HCT116 (cell line): ENCODE measurements around the gene FGGY. TPM values are rescaled to one million over a fixed set of nuclear protein-coding genes. Genes with fewer than 3 reads are reported as not detected.

Source experiments
- ATAC-seq: fragments of 200-7000 bp; cut with Tn5 transposase; 2 replicates; pipeline ENCODE4 v1.9.1; 2020; ENCODE audit warnings: mild to moderate bottlenecking, moderate library complexity
- BruUV-seq: library from RNA; stranded (reverse); fragments of 400-500 nt; replicated peaks from 2 replicates; lab custom pipeline; 2021; lab: Mats Ljungman, UMichigan
- CTCF ChIA-PET: fragments of 300-600 bp; sonication (Branson Sonifier 250); formaldehyde crosslinking; loops from one replicate; lab custom pipeline; 2021; ENCODE audit warnings: antibody characterized with exemption; lab: Charles Lee
- POLR2A ChIA-PET: fragments of 300-600, 350-600 bp; sonication (Branson Sonifier 250); formaldehyde crosslinking; loops from one replicate; lab custom pipeline; 2021; ENCODE audit warnings: antibody characterized with exemption; lab: Charles Lee
- RAD21 ChIA-PET, 2 experiments: fragments of 300-600 bp; sonication (Branson Sonifier 250); formaldehyde crosslinking; loops; one replicate each; lab custom pipeline; 2023; ENCODE audit warnings: low total read pairs in 2 of 2; ENCODE audit not compliant: uncharacterized antibody in 2 of 2, unreplicated experiment in 2 of 2, low non-redundant PET in 1 of 2; lab: Charles Lee
- DNase-seq: peaks from one replicate; pipeline ENCODE4 v3.0.0-alpha.2; 2010; ENCODE audit warnings: low read depth, low spot score
- H2AFZ ChIP-seq: fragments of 200-600 bp; shearing (Covaris generic), sonication (generic); 2 replicates; pipeline ENCODE4 v1.6.1; 2017; ENCODE audit warnings: low read depth, mixed run types, mixed read lengths, antibody characterized with exemption, low read length; ENCODE audit not compliant: poor library complexity, severe bottlenecking
- H3K27ac ChIP-seq: 2 replicates; pipeline ENCODE4 v1.5.1; 2012; ENCODE audit warnings: low read depth, low read length
- H3K27me3 ChIP-seq: fragments of 200-600 bp; sonication (generic); 2 replicates; pipeline ENCODE4 v1.6.1; 2016; ENCODE audit warnings: mixed run types, low read length, mixed read lengths; ENCODE audit not compliant: insufficient read depth
- H3K36me3 ChIP-seq, 2 experiments: fragments of 200-500 bp in 1 of 2; fragments of 200-600 bp in 1 of 2; sonication (Bioruptor generic) in 1 of 2; sonication (generic) in 1 of 2; 2 replicates each; pipeline versions ENCODE4 v1.5.1 to v1.6.1; 2014 to 2016; ENCODE audit warnings: low read length in 2 of 2, inconsistent platforms in 1 of 2, mixed read lengths in 1 of 2, mixed run types in 1 of 2; ENCODE audit not compliant: insufficient read depth in 2 of 2, control insufficient read depth in 1 of 2
- H3K4me1 ChIP-seq, 2 experiments: fragments of 200-600 bp in 1 of 2; sonication (generic) in 1 of 2; 2 replicates each; pipeline versions ENCODE4 v1.5.1 to v1.6.1; 2012 to 2017; ENCODE audit warnings: low read length in 2 of 2, inconsistent platforms in 1 of 2, mild to moderate bottlenecking in 1 of 2, mixed read lengths in 1 of 2, mixed run types in 1 of 2, moderate library complexity in 1 of 2; ENCODE audit not compliant: insufficient read depth in 2 of 2, control insufficient read depth in 1 of 2
- H3K4me2 ChIP-seq: fragments of 200-600 bp; sonication (generic); 2 replicates; pipeline ENCODE4 v1.6.1; 2017; ENCODE audit warnings: mixed run types, low read length, mixed read lengths
- H3K4me3 ChIP-seq, 2 experiments: fragments of 200-600 bp in 1 of 2; sonication (generic) in 1 of 2; replicated peaks in 1 of 2; 2 replicates each; pipeline ENCODE4 v1.5.1; 2011 to 2016; ENCODE audit warnings: low read length in 2 of 2, control low read depth in 1 of 2, low read depth in 1 of 2, mild to moderate bottlenecking in 1 of 2, mixed read lengths in 1 of 2, mixed run types in 1 of 2
- H3K79me2 ChIP-seq: fragments of 200-600 bp; sonication (generic); 2 replicates; pipeline ENCODE4 v1.6.1; 2017; ENCODE audit warnings: mild to moderate bottlenecking, mixed run types, low read length, moderate library complexity, mixed read lengths; ENCODE audit not compliant: insufficient read depth
- H3K9ac ChIP-seq: fragments of 200-600 bp; sonication (generic); 2 replicates; pipeline ENCODE4 v1.6.1; 2016; ENCODE audit warnings: low read length, mixed read lengths
- H3K9me2 ChIP-seq: fragments of 200-600 bp; sonication (generic), shearing (Covaris generic); 2 replicates; pipeline ENCODE4 v1.6.1; 2017; ENCODE audit warnings: mixed run types, mild to moderate bottlenecking, moderate library complexity; ENCODE audit not compliant: insufficient read depth
- H3K9me3 ChIP-seq, 2 experiments: fragments of 200-500 bp in 1 of 2; fragments of 200-600 bp in 1 of 2; sonication (Bioruptor generic) in 1 of 2; sonication (generic) in 1 of 2; 2 replicates each; pipeline ENCODE4 v1.6.1; 2014 to 2017; ENCODE audit warnings: low read length in 2 of 2, mixed read lengths in 2 of 2, inconsistent platforms in 1 of 2, low read depth in 1 of 2, mild to moderate bottlenecking in 1 of 2, mixed run types in 1 of 2, moderate library complexity in 1 of 2; ENCODE audit not compliant: control insufficient read depth in 1 of 2, insufficient read depth in 1 of 2
- H4K20me1 ChIP-seq: fragments of 200-600 bp; sonication (generic), shearing (Covaris generic); 2 replicates; pipeline ENCODE4 v1.6.1; 2017; ENCODE audit warnings: mixed run types, mild to moderate bottlenecking, moderate library complexity; ENCODE audit not compliant: insufficient read depth
- CTCF ChIP-seq, 3 experiments: fragments of 200-600 bp in 1 of 3; sonication (generic) in 1 of 3; IDR thresholded peaks in 2 of 3; conservative IDR thresholded peaks in 1 of 3; 2 replicates each; pipeline ENCODE4 v1.5.1; 2012 to 2017; ENCODE audit warnings: low read depth in 2 of 3, low read length in 2 of 3, antibody characterized with exemption in 1 of 3, borderline replicate concordance in 1 of 3, control low read depth in 1 of 3, mild to moderate bottlenecking in 1 of 3, mixed read lengths in 1 of 3, mixed run types in 1 of 3, moderate library complexity in 1 of 3; ENCODE audit not compliant: insufficient read depth in 1 of 3
- ELF1 ChIP-seq: IDR thresholded peaks from 2 replicates; pipeline ENCODE4 v1.6.1; 2012; ENCODE audit warnings: low read depth, borderline replicate concordance
- EZH2phosphoT487 ChIP-seq: fragments of 200-600 bp; IDR thresholded peaks from 2 replicates; pipeline ENCODE4 v1.6.1; 2018; ENCODE audit warnings: antibody characterized with exemption, borderline replicate concordance
- FOSL1 ChIP-seq: IDR thresholded peaks from 2 replicates; pipeline ENCODE4 v1.6.1; 2012; ENCODE audit warnings: low read depth
- POLR2A ChIP-seq: IDR thresholded peaks from 2 replicates; pipeline ENCODE4 v1.7.0; 2011; ENCODE audit warnings: borderline replicate concordance; ENCODE audit not compliant: insufficient read depth, insufficient read length; ENCODE audit errors: extremely low read depth
- RAD21 ChIP-seq: IDR thresholded peaks from 2 replicates; pipeline ENCODE4 v1.6.1; 2012; ENCODE audit warnings: low read depth, mild to moderate bottlenecking
- REST ChIP-seq: IDR thresholded peaks from 2 replicates; pipeline ENCODE4 v1.6.1; 2012; ENCODE audit warnings: low read depth
- SIN3A ChIP-seq: IDR thresholded peaks from 2 replicates; pipeline ENCODE4 v1.6.1; 2012; ENCODE audit warnings: low read depth
- YY1 ChIP-seq: IDR thresholded peaks from 2 replicates; pipeline ENCODE4 v1.6.1; 2011; ENCODE audit warnings: low read length, low read depth, moderate library complexity, mild to moderate bottlenecking; ENCODE audit not compliant: insufficient replicate concordance; ENCODE audit errors: extremely low read depth
- ZNF274 ChIP-seq: fragments of 200-500 bp; sonication (Bioruptor generic); IDR thresholded peaks from 2 replicates; pipeline ENCODE4 v1.6.1; 2014; ENCODE audit warnings: mild to moderate bottlenecking, low read depth, low read length, inconsistent platforms
- intact Hi-C: fragments of 100-400 bp; cut with micrococcal nuclease; formaldehyde crosslinking; loops from 2 replicates; pipeline ENCODE4 v1.10.0; 2022
- total RNA-seq: library from RNA; stranded (reverse); gene quantifications from one replicate; pipeline ENCODE4 v1.2.1, GENCODE V29; 2021; ENCODE audit not compliant: unreplicated experiment
- TF ChIP-seq, protein P1 (sequence below): IDR thresholded peaks from 2 replicates; pipeline ENCODE4 v1.6.1; 2012
- TF ChIP-seq, protein P2 (sequence below): IDR thresholded peaks from 2 replicates; pipeline ENCODE4 v1.6.1; 2011; ENCODE audit warnings: mild to moderate bottlenecking, low read length, moderate library complexity; ENCODE audit not compliant: insufficient replicate concordance; ENCODE audit errors: extremely low read depth

FGGY gene
- total RNA-seq, 1 experiment from 2014 or later = 10.6 TPM

DNA sequence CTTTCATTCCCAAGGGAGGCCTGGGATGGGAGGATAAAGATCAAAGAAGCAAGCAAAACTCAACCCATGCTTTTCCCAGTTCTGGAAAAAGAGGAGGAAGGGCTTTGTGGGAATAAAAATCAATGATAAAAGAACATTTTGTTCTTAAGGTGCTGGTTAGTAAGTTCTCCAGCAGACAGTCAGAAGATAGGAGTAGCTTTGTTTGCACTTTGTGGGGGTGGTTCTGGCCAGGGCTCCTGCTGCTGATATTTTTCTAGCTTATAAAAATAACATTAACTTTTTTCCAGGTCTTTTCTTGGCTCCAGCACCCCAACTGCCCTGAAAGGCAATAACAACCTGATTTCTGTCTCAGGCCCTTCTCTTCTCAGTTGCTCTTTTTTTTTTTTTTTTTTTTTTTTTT is 220.0 kb downstream of the FGGY start:
- RAD21 ChIA-PET = no interaction called here
- Histone ChIP-seq H3K4me2 (no peak overlapping the region), H3K27ac (no peak overlapping the region), H3K27me3 (no peaks in the 10 kb centered on the region), H3K79me2 (no peaks in the 10 kb centered on the region), H3K9me2 (no peaks in the 10 kb centered on the region), H3K4me3 (no peak overlapping the region), H4K20me1 (no peaks in the 10 kb centered on the region), H3K36me3 (no peaks in the 10 kb centered on the region), H3K9ac (no peak overlapping the region), H3K4me1 (no peaks in the 10 kb centered on the region), H3K9me3 (no peaks in the 10 kb centered on the region), H2AFZ (no peak overlapping the region)
- BruUV-seq = no TSS peak
- intact Hi-C loops = no loop called here
- ATAC-seq = no peak
- POLR2A ChIA-PET = no interaction called here
- no peak for TF ChIP-seq EZH2phosphoT487
- TF ChIP-seq, protein P1, sequence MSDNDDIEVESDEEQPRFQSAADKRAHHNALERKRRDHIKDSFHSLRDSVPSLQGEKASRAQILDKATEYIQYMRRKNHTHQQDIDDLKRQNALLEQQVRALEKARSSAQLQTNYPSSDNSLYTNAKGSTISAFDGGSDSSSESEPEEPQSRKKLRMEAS = no peak
- TF ChIP-seq YY1 = no peak
- TF ChIP-seq ZNF274 = no peak
- no peak for TF ChIP-seq REST
- no peak for TF ChIP-seq POLR2A
- TF ChIP-seq CTCF (IDR thresholded peaks at IDR 0.05 in 2 of 3, conservative IDR thresholded peaks at IDR 0.05 in 1 of 3; ENCODE audit: borderline replicate concordance in 1 of 3, insufficient read depth in 1 of 3, low read depth in 2 of 3, low read length in 2 of 3) = no peak
- no peak for TF ChIP-seq ELF1
- no peak for TF ChIP-seq FOSL1
- TF ChIP-seq, protein P2, sequence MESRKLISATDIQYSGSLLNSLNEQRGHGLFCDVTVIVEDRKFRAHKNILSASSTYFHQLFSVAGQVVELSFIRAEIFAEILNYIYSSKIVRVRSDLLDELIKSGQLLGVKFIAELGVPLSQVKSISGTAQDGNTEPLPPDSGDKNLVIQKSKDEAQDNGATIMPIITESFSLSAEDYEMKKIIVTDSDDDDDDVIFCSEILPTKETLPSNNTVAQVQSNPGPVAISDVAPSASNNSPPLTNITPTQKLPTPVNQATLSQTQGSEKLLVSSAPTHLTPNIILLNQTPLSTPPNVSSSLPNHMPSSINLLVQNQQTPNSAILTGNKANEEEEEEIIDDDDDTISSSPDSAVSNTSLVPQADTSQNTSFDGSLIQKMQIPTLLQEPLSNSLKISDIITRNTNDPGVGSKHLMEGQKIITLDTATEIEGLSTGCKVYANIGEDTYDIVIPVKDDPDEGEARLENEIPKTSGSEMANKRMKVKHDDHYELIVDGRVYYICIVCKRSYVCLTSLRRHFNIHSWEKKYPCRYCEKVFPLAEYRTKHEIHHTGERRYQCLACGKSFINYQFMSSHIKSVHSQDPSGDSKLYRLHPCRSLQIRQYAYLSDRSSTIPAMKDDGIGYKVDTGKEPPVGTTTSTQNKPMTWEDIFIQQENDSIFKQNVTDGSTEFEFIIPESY = no peak
- no peak for TF ChIP-seq RAD21
- no peak for TF ChIP-seq SIN3A
- CTCF ChIA-PET = no interaction called here
- no peak for DNase-seq
